IMR-90 (cell line): ENCODE data around the gene CHL1. TPM values are rescaled to one million over a fixed set of nuclear protein-coding genes. Genes with fewer than 3 reads are reported as not detected.

Source experiments
- ATAC-seq: fragments of 200-7000 bp; cut with Tn5 transposase; 2 replicates; pipeline ENCODE4 v1.9.1; 2020; ENCODE audit warnings: low read depth, mild to moderate bottlenecking, moderate library complexity
- BruUV-seq: library from RNA; stranded (reverse); fragments of 400-500 nt; replicated peaks from 2 replicates; lab custom pipeline; 2021; lab: Mats Ljungman, UMichigan
- CTCF ChIA-PET: fragments of 300-600 bp; formaldehyde crosslinking; extraction: SDS; loops from one replicate; lab custom pipeline; 2021; ENCODE audit warnings: antibody characterized with exemption; lab: Yijun Ruan, JAX
- POLR2A ChIA-PET: fragments of 300-600 bp; sonication (Branson Sonifier 250); formaldehyde crosslinking; loops from one replicate; lab custom pipeline; 2022; ENCODE audit warnings: antibody characterized with exemption; ENCODE audit not compliant: unreplicated experiment; lab: Charles Lee
- DNase-seq: peaks from one replicate; pipeline ENCODE4 v3.0.0; 2013
- H2AFZ ChIP-seq: replicated peaks from 2 replicates; pipeline ENCODE3; 2013; ENCODE audit warnings: low read length, mild to moderate bottlenecking; ENCODE audit not compliant: poor library complexity
- H2AK5ac ChIP-seq: 2 replicates; pipeline ENCODE4 v1.6.1; 2013; ENCODE audit warnings: low read depth, low read length, inconsistent platforms
- H2AK9ac ChIP-seq: replicated peaks from 2 replicates; pipeline ENCODE3; 2013; ENCODE audit warnings: mild to moderate bottlenecking, low read depth, low read length, moderate library complexity; ENCODE audit not compliant: poor library complexity
- H2BK120ac ChIP-seq: 2 replicates; pipeline ENCODE4 v1.6.1; 2013; ENCODE audit warnings: low read depth, low read length, inconsistent platforms
- H2BK15ac ChIP-seq: 3 replicates; pipeline ENCODE4 v1.6.1; 2013; ENCODE audit warnings: low read depth, low read length, inconsistent platforms
- H2BK20ac ChIP-seq: 2 replicates; pipeline ENCODE4 v1.6.1; 2013; ENCODE audit warnings: low read depth, mild to moderate bottlenecking, inconsistent platforms, low read length, moderate library complexity
- H2BK5ac ChIP-seq: 2 replicates; pipeline ENCODE4 v1.6.1; 2013; ENCODE audit warnings: mild to moderate bottlenecking, low read depth, low read length, inconsistent platforms; ENCODE audit not compliant: poor library complexity, severe bottlenecking
- H3K14ac ChIP-seq: replicated peaks from 2 replicates; pipeline ENCODE4 v1.6.1; 2013; ENCODE audit warnings: low read depth, low read length, inconsistent platforms
- H3K18ac ChIP-seq: 2 replicates; pipeline ENCODE4 v1.6.1; 2013; ENCODE audit warnings: low read depth, low read length, control low read depth
- H3K23ac ChIP-seq: 2 replicates; pipeline ENCODE4 v1.6.1; 2013; ENCODE audit warnings: low read depth, low read length, inconsistent platforms
- H3K27ac ChIP-seq: 2 replicates; pipeline ENCODE4 v1.5.1; 2013; ENCODE audit warnings: mild to moderate bottlenecking, control low read depth, low read length; ENCODE audit not compliant: insufficient read depth
- H3K27me3 ChIP-seq: 2 replicates; pipeline ENCODE4 v1.6.1; 2013; ENCODE audit warnings: low read length; ENCODE audit not compliant: control insufficient read depth, insufficient read depth
- H3K36me3 ChIP-seq: 2 replicates; pipeline ENCODE4 v1.6.1; 2013; ENCODE audit warnings: low read length, mixed read lengths; ENCODE audit not compliant: control insufficient read depth, insufficient read depth
- H3K4ac ChIP-seq: 2 replicates; pipeline ENCODE4 v1.6.1; 2013; ENCODE audit warnings: low read depth, low read length, inconsistent platforms
- H3K4me1 ChIP-seq: 2 replicates; pipeline ENCODE4 v1.6.1; 2013; ENCODE audit warnings: low read length, mixed read lengths; ENCODE audit not compliant: control insufficient read depth, insufficient read depth
- H3K4me2 ChIP-seq: 2 replicates; pipeline ENCODE4 v1.6.1; 2013; ENCODE audit warnings: low read depth, mild to moderate bottlenecking, control low read depth, low read length, moderate library complexity
- H3K4me3 ChIP-seq: 2 replicates; pipeline ENCODE4 v1.5.1; 2013; ENCODE audit warnings: low read depth, mild to moderate bottlenecking, control low read depth, low read length, moderate library complexity; ENCODE audit not compliant: insufficient read depth
- H3K56ac ChIP-seq: 2 replicates; pipeline ENCODE4 v1.6.1; 2013; ENCODE audit warnings: low read length, inconsistent platforms; ENCODE audit not compliant: insufficient read depth; ENCODE audit errors: extremely low read depth
- H3K79me1 ChIP-seq, 2 experiments: 2 replicates each; pipeline ENCODE4 v1.6.1; 2013; ENCODE audit warnings: low read length in 2 of 2, inconsistent platforms in 1 of 2, low read depth in 1 of 2
- H3K9ac ChIP-seq: 2 replicates; pipeline ENCODE4 v1.6.1; 2013; ENCODE audit warnings: low read depth, low read length, control low read depth
- H3K9me1 ChIP-seq: 2 replicates; pipeline ENCODE4 v1.6.1; 2013; ENCODE audit warnings: low read length, inconsistent platforms; ENCODE audit not compliant: insufficient read depth
- H3K9me3 ChIP-seq: 2 replicates; pipeline ENCODE4 v1.6.1; 2013; ENCODE audit warnings: low read length; ENCODE audit not compliant: control insufficient read depth, insufficient read depth
- H4K20me1 ChIP-seq: 2 replicates; pipeline ENCODE4 v1.6.1; 2013; ENCODE audit warnings: low read length, inconsistent platforms; ENCODE audit not compliant: insufficient read depth
- H4K5ac ChIP-seq: 2 replicates; pipeline ENCODE4 v1.6.1; 2013; ENCODE audit warnings: mild to moderate bottlenecking, low read depth, low read length, control low read depth
- H4K8ac ChIP-seq, 2 experiments: 2 replicates each; pipeline ENCODE4 v1.6.1; 2013; ENCODE audit warnings: low read depth in 2 of 2, low read length in 2 of 2, control low read depth in 1 of 2, inconsistent platforms in 1 of 2
- H4K91ac ChIP-seq: 2 replicates; pipeline ENCODE4 v1.6.1; 2013; ENCODE audit warnings: low read depth, low read length, inconsistent platforms; ENCODE audit not compliant: insufficient read depth
- BHLHE40 ChIP-seq: fragments of 150-350 bp; IDR thresholded peaks from 2 replicates; pipeline ENCODE4 v1.6.1; 2016; ENCODE audit warnings: mild to moderate bottlenecking, low read depth, low read length
- FOS ChIP-seq: fragments of 150-350 bp; IDR thresholded peaks from 2 replicates; pipeline ENCODE4 v1.6.1; 2016; ENCODE audit warnings: low read depth, low read length
- MAFK ChIP-seq: IDR thresholded peaks from 2 replicates; pipeline ENCODE4 v1.6.1; 2012; ENCODE audit warnings: low read depth, low read length, improper control_type of control experiment
- MAZ ChIP-seq: IDR thresholded peaks from 2 replicates; pipeline ENCODE4 v1.6.1; 2012; ENCODE audit warnings: low read depth, mild to moderate bottlenecking, low read length, improper control_type of control experiment, moderate library complexity, borderline replicate concordance
- MXI1 ChIP-seq: IDR thresholded peaks from 2 replicates; pipeline ENCODE4 v1.6.1; 2012; ENCODE audit warnings: low read depth, mild to moderate bottlenecking, low read length, moderate library complexity, borderline replicate concordance
- NFE2L2 ChIP-seq: fragments of 150-350 bp; IDR thresholded peaks from 2 replicates; pipeline ENCODE4 v1.6.1; 2016; ENCODE audit warnings: low read depth, mild to moderate bottlenecking, low read length
- POLR2A ChIP-seq: IDR thresholded peaks from 2 replicates; pipeline ENCODE4 v1.6.1; 2012; ENCODE audit warnings: mild to moderate bottlenecking, low read depth, low read length
- RAD21 ChIP-seq: IDR thresholded peaks from 2 replicates; pipeline ENCODE4 v1.6.1; 2012; ENCODE audit warnings: low read length, improper control_type of control experiment
- RCOR1 ChIP-seq: IDR thresholded peaks from 2 replicates; pipeline ENCODE4 v1.6.1; 2012; ENCODE audit warnings: mild to moderate bottlenecking, low read length, improper control_type of control experiment; ENCODE audit not compliant: insufficient replicate concordance
- RFX5 ChIP-seq: IDR thresholded peaks from 2 replicates; pipeline ENCODE4 v1.8.0; 2012; ENCODE audit warnings: low read depth, mild to moderate bottlenecking, low read length, moderate library complexity
- SMC3 ChIP-seq: fragments of 150-350 bp; IDR thresholded peaks from 2 replicates; pipeline ENCODE4 v1.6.1; 2016; ENCODE audit warnings: low read depth, mild to moderate bottlenecking, antibody characterized with exemption, low read length, moderate library complexity
- USF2 ChIP-seq: fragments of 150-350 bp; IDR thresholded peaks from 2 replicates; pipeline ENCODE4 v1.6.1; 2017; ENCODE audit warnings: mild to moderate bottlenecking, antibody characterized with exemption, low read length, low read depth
- WGBS, 2 experiments: methylation state at CpG; one replicate each; pipeline versions ENCODE4 v1.1.5 to v1.1.7; 2013; ENCODE audit warnings: missing lambda C conversion rate in 2 of 2; ENCODE audit not compliant: insufficient read length in 1 of 2; ENCODE audit errors: extremely low coverage in 2 of 2; 5-methylcytosine and 5-hydroxymethylcytosine counted together
- dilution Hi-C: fragments of 300-500 bp; cut with HindIII; formaldehyde crosslinking; loops from one replicate; pipeline ENCODE4 v1.14.3; 2018; ENCODE audit warnings: low sequenced_read_pairs; ENCODE audit not compliant: unreplicated experiment
- in situ Hi-C: fragments of 300-500 bp; cut with MboI; formaldehyde crosslinking; loops from 3 replicates; pipeline ENCODE4 v1.14.3; 2019; ENCODE audit warnings: low sequenced_read_pairs, inconsistent platforms, mixed read lengths
- intact Hi-C: fragments of 100-400 bp; cut with micrococcal nuclease; formaldehyde crosslinking; loops from 2 replicates; pipeline ENCODE4 v1.10.0; 2022
- polyA plus RNA-seq, 3 experiments: library from polyadenylated mRNA; depleted of rRNA; stranded (reverse); fragments of >200 nt; gene quantifications; 2 replicates each; pipeline ENCODE4 v1.2.3, GENCODE V29; 2012; ENCODE audit warnings: low replicate concordance in 1 of 3
- total RNA-seq: library from RNA; depleted of rRNA; stranded (reverse); fragments of >200 nt; gene quantifications from 2 replicates; pipeline ENCODE4 v1.2.3, GENCODE V29; 2012
- TF ChIP-seq, protein P1 (sequence below): conservative IDR thresholded peaks from 2 replicates; pipeline ENCODE4 v1.5.1; 2012; ENCODE audit warnings: mild to moderate bottlenecking, low read depth, low read length, improper control_type of control experiment
- TF ChIP-seq, protein P2 (sequence below): fragments of 150-350 bp; IDR thresholded peaks from 2 replicates; pipeline ENCODE4 v1.6.1; 2016; ENCODE audit warnings: low read depth, mild to moderate bottlenecking, low read length, moderate library complexity, borderline replicate concordance

CHL1 gene
- total and polyA plus RNA-seq, 2 of the 4 experiments (the other 2 are of a cell fraction): 0.38 to 1.6 TPM

DNA sequence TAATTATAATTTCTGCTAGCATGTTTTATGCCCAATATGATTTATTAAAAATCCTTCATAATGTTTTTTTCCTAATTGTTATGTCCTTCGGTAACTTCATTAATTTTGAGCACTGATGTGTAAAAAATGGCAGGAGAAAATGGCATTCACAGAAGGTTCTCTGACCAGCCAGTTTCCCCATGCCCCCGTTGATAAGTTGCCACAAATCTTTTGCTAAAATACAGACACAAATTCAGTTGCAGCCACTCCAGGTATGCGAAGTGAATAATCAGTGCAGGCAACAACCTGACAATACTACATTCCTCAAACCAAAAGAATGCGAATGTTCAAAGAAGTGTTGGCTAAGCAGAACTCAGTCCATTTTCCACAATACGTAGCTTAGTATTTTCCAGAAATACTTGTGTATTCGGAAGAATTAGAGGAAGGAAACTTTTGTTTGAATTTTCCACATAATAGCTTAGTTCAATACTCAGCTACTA lies 32.7 kb downstream of the CHL1 start:
- intact Hi-C loops (no loop called here), dilution Hi-C loops (no loop called here), in situ Hi-C loops (no loop called here)
- DNase-seq (no peak), ATAC-seq (no peak)
- Histone ChIP-seq H3K9me1 (no peaks in the 10 kb centered on the region), H2AK5ac (no peak overlapping the region), H3K27ac (no peak overlapping the region), H3K18ac (no peak overlapping the region), H3K4me3 (no peak overlapping the region), H3K4me2 (no peak overlapping the region), H3K9ac (no peak overlapping the region), H4K8ac (no peak overlapping the region), H4K91ac (no peak overlapping the region), H3K56ac (no peak overlapping the region), H3K79me1 (no peaks in the 10 kb centered on the region), H3K36me3 (no peaks in the 10 kb centered on the region), H2BK20ac (no peak overlapping the region), H3K4ac (no peak overlapping the region), H4K20me1 (no peaks in the 10 kb centered on the region), H2BK5ac (no peak overlapping the region), H3K14ac (no peak overlapping the region), H2AK9ac (no peak overlapping the region), H3K4me1 (no peaks in the 10 kb centered on the region), H2BK120ac (no peak overlapping the region), H3K27me3 (no peaks in the 10 kb centered on the region), H3K9me3 (no peaks in the 10 kb centered on the region), H2BK15ac (no peak overlapping the region), H4K5ac (no peak overlapping the region), H2AFZ (no peak overlapping the region), H3K23ac (no peak overlapping the region)
- BruUV-seq: no TSS peak
- ChIA-PET POLR2A (no interaction called here), CTCF (interaction anchor here (1.1 kb wide), 1 partner anchor 21 kb away, joined by 3 read pairs; no protein-coding TSS in a partner anchor)
- WGBS, 2 experiments: no CpG with 5 or more reads among the region's 6 CpGs
- TF ChIP-seq, protein P1, sequence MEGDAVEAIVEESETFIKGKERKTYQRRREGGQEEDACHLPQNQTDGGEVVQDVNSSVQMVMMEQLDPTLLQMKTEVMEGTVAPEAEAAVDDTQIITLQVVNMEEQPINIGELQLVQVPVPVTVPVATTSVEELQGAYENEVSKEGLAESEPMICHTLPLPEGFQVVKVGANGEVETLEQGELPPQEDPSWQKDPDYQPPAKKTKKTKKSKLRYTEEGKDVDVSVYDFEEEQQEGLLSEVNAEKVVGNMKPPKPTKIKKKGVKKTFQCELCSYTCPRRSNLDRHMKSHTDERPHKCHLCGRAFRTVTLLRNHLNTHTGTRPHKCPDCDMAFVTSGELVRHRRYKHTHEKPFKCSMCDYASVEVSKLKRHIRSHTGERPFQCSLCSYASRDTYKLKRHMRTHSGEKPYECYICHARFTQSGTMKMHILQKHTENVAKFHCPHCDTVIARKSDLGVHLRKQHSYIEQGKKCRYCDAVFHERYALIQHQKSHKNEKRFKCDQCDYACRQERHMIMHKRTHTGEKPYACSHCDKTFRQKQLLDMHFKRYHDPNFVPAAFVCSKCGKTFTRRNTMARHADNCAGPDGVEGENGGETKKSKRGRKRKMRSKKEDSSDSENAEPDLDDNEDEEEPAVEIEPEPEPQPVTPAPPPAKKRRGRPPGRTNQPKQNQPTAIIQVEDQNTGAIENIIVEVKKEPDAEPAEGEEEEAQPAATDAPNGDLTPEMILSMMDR: no peak
- TF ChIP-seq USF2: no peak
- TF ChIP-seq, protein P2, sequence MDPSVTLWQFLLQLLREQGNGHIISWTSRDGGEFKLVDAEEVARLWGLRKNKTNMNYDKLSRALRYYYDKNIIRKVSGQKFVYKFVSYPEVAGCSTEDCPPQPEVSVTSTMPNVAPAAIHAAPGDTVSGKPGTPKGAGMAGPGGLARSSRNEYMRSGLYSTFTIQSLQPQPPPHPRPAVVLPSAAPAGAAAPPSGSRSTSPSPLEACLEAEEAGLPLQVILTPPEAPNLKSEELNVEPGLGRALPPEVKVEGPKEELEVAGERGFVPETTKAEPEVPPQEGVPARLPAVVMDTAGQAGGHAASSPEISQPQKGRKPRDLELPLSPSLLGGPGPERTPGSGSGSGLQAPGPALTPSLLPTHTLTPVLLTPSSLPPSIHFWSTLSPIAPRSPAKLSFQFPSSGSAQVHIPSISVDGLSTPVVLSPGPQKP: no peak
- TF ChIP-seq MXI1: no peak
- no peak for TF ChIP-seq POLR2A
- TF ChIP-seq RAD21: no peak
- no peak for TF ChIP-seq RFX5
- no peak for TF ChIP-seq FOS
- TF ChIP-seq RCOR1: no peak
- TF ChIP-seq MAFK: no peak
- TF ChIP-seq BHLHE40: no peak
- TF ChIP-seq NFE2L2: no peak
- TF ChIP-seq MAZ: no peak
- TF ChIP-seq SMC3: no peak
